ENCODE measurements around the gene SAMHD1. TPM values are rescaled to one million over a fixed set of nuclear protein-coding genes. Genes with fewer than 3 reads are reported as not detected.
"Not testable (repeated sequence)": the region's sequence is repeated elsewhere in the genome, so short reads cannot be mapped to it uniquely, and the experiment has no call there.

SAMHD1 gene
- 10 to 100 TPM; 18.7 to 25.6 (median 19.6) TPM for polyA plus RNA-seq (ENCODE audit: insufficient read length in 3 of 3)
- long read RNA-seq, donor 1, full-length matches to known transcripts, result 5 of 5 reads
- long read RNA-seq, donor 1, partial matches to known transcripts, result 0 of 5 reads
- long read RNA-seq, donor 1, other reads (novel, unspliced or antisense), result 0 of 5 reads
- long read RNA-seq, donor 2, full-length matches to known transcripts, result 3 of 3 reads
- long read RNA-seq, donor 2, partial matches to known transcripts, result 0 of 3 reads
- long read RNA-seq, donor 2, other reads (novel, unspliced or antisense), result 0 of 3 reads
- long read RNA-seq, donor 3, full-length matches to known transcripts, result 6 of 6 reads
- long read RNA-seq, donor 3, partial matches to known transcripts, result 0 of 6 reads
- long read RNA-seq, donor 3, other reads (novel, unspliced or antisense), result 0 of 6 reads
- long read RNA-seq, donor 4, full-length matches to known transcripts, result 3 of 3 reads
- long read RNA-seq, donor 4, partial matches to known transcripts, result 0 of 3 reads
- long read RNA-seq, donor 4, other reads (novel, unspliced or antisense), result 0 of 3 reads
- long read RNA-seq, donor 5, full-length matches to known transcripts, result 4 of 4 reads
- long read RNA-seq, donor 5, partial matches to known transcripts, result 0 of 4 reads
- long read RNA-seq, donor 5, other reads (novel, unspliced or antisense), result 0 of 4 reads
- long read RNA-seq, donor 6, result 0 reads
- long read RNA-seq, donor 7, full-length matches to known transcripts, result 2 of 2 reads
- long read RNA-seq, donor 7, partial matches to known transcripts, result 0 of 2 reads
- long read RNA-seq, donor 7, other reads (novel, unspliced or antisense), result 0 of 2 reads
- long read RNA-seq, donor 8, full-length matches to known transcripts, result 1 of 1 reads
- long read RNA-seq, donor 8, partial matches to known transcripts, result 0 of 1 reads
- long read RNA-seq, donor 8, other reads (novel, unspliced or antisense), result 0 of 1 reads
- long read RNA-seq, donor 9, full-length matches to known transcripts, result 6 of 6 reads
- long read RNA-seq, donor 9, partial matches to known transcripts, result 0 of 6 reads
- long read RNA-seq, donor 9, other reads (novel, unspliced or antisense), result 0 of 6 reads
- long read RNA-seq, donor 10, full-length matches to known transcripts, result 2 of 2 reads
- long read RNA-seq, donor 10, partial matches to known transcripts, result 0 of 2 reads
- long read RNA-seq, donor 10, other reads (novel, unspliced or antisense), result 0 of 2 reads
- long read RNA-seq, donor 11, full-length matches to known transcripts, result 4 of 4 reads
- long read RNA-seq, donor 11, partial matches to known transcripts, result 0 of 4 reads
- long read RNA-seq, donor 11, other reads (novel, unspliced or antisense), result 0 of 4 reads
- long read RNA-seq, donor 12, full-length matches to known transcripts, result 4 of 4 reads
- long read RNA-seq, donor 12, partial matches to known transcripts, result 0 of 4 reads
- long read RNA-seq, donor 12, other reads (novel, unspliced or antisense), result 0 of 4 reads
- long read RNA-seq, donor 13, full-length matches to known transcripts, result 2 of 23 reads
- long read RNA-seq, donor 13, partial matches to known transcripts, result 21 of 23 reads
- long read RNA-seq, donor 13, other reads (novel, unspliced or antisense), result 0 of 23 reads
- long read RNA-seq, donor 14, full-length matches to known transcripts, result 8 of 8 reads
- long read RNA-seq, donor 14, partial matches to known transcripts, result 0 of 8 reads
- long read RNA-seq, donor 14, other reads (novel, unspliced or antisense), result 0 of 8 reads
- long read RNA-seq, donor 15, full-length matches to known transcripts, result 4 of 4 reads
- long read RNA-seq, donor 15, partial matches to known transcripts, result 0 of 4 reads
- long read RNA-seq, donor 15, other reads (novel, unspliced or antisense), result 0 of 4 reads
- long read RNA-seq, donor 16, full-length matches to known transcripts, result 5 of 5 reads
- long read RNA-seq, donor 16, partial matches to known transcripts, result 0 of 5 reads
- long read RNA-seq, donor 16, other reads (novel, unspliced or antisense), result 0 of 5 reads

- peak; percentile 95 for DNase-seq
Observed at GRCh38 chr20:36951198-36951978, at the start of gene SAMHD1. TSS of gene SAMHD1 (minus strand) at chr20:36951708. CDS start at chr20:36951643, 65 bp downstream.

- DNase-seq, result not testable (repeated sequence)
Observed at GRCh38 chr20:37000171-37000570, 48.7 kb upstream of the SAMHD1 start.

- DNase-seq, result no peak
Observed at GRCh38 chr20:36998652-36999051, 47.1 kb upstream of the SAMHD1 start.

GRCh38 chr20:36997121-36997520 is 45.6 kb upstream of the SAMHD1 start:
- no peak for DNase-seq

GRCh38 chr20:36994221-36994620 is 42.7 kb upstream of the SAMHD1 start:
- DNase-seq, result not testable (repeated sequence)

- DNase-seq, result no peak
Observed at GRCh38 chr20:36992802-36993334, 41.4 kb upstream of the SAMHD1 start.

DNA sequence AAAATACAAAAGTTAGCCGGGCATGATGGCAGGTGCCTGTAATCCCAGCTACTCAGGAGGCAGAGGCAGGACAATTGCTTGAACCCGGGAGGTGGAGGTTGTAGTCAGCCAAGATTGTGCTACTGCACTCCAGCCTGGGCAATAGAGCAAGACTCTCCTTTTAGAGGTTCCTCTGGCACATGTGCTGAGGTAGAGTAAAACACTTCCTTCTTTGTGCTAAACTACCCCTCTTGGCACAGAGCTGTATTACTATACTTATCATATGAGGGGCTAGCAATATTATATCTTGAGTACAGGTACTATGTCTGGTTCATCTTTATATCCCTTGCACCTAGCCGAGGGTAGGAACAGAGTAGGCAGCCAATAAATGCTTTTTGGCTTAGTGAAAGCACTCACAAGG is 40.2 kb upstream of the SAMHD1 start:
- DNase-seq, result no peak

- no peak for DNase-seq
Observed at GRCh38 chr20:36989797-36990196, 38.3 kb upstream of the SAMHD1 start.

- no peak for DNase-seq
Observed at GRCh38 chr20:36988494-36988966, 37.0 kb upstream of the SAMHD1 start.

- DNase-seq, result peak; percentile 36
Observed at GRCh38 chr20:36984257-36984638, 32.7 kb upstream of the SAMHD1 start.

- no peak for DNase-seq
Observed at GRCh38 chr20:36975099-36975818, 23.8 kb upstream of the SAMHD1 start.

- DNase-seq, result no peak
Observed at GRCh38 chr20:36974660-36975059, 23.2 kb upstream of the SAMHD1 start.

DNA sequence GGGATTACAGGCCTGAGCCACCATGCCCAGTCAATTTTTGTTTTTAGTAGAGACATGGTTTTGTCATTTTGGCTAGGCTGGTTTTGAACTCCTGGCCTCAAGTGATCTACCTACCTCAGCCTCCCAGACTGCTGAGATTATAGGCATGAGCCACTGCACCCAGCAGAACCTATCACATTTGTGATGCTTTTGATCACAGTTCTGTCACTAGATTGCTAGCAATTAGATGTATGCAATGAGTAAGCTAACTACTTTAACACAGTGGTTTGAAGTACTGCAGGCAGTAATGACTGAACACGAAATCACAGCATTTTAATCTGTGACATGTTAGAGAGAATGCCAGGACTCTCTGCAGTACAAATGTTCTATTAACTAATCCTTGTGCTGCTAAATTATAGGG is 19.6 kb upstream of the SAMHD1 start:
- DNase-seq, result no peak

GRCh38 chr20:36969478-36970186 is 18.1 kb upstream of the SAMHD1 start:
- no peak for DNase-seq

- DNase-seq, result no peak
Observed at GRCh38 chr20:36969051-36969450, 17.5 kb upstream of the SAMHD1 start.

DNA sequence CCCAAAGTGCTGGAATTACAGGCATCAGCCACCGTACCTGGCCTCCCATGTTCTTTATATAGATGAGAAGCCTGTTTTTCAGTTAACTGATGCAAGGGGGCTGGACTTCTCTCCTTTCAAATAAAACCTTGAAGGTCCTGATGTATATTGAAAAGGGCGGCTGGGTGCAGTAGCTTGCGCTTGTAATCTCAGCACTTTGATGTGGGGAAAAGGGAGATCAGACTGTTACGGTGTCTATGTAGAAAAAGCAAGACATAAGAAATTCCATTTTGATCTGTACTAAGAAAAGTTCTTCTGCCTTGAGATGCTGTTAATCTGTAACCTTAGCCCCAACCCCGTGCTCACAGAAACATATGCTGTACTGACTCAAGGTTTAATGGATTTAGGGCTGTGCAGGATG is 16.1 kb upstream of the SAMHD1 start:
- no peak for DNase-seq

DNA sequence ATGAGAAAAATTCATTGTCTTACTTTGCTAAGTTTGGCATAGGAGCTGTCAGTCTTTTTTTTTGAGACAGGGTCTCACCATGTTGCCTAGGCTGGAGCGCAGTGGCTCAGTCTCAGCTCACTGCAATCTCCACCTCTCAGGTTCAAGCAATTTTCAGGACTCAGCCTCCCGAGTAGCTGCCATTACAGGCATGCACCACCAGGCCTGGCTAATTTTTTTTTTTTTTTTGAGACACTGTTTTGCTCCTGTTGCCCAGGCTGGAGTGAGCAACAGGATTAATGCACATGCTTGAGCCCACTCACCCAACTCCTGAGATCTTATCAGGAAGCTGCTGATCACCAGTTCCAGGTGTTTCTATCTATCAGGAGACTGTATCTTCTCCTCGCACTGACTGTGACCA is 15.5 kb upstream of the SAMHD1 start:
- DNase-seq, result not testable (repeated sequence)
